HUES64 (cell line): ENCODE results near the gene KCND3.

ENCODE experiments used
- H3K27ac ChIP-seq: 2 replicates; pipeline ENCODE4 v1.7.0; 2013; ENCODE audit warnings: low read depth, low read length, inconsistent platforms
- H3K27me3 ChIP-seq: 2 replicates; pipeline ENCODE4 v1.6.1; 2013; ENCODE audit warnings: mild to moderate bottlenecking, low read length; ENCODE audit not compliant: insufficient read depth
- H3K36me3 ChIP-seq: 2 replicates; pipeline ENCODE4 v1.6.1; 2013; ENCODE audit warnings: mild to moderate bottlenecking, low read length; ENCODE audit not compliant: insufficient read depth
- H3K4me1 ChIP-seq: 2 replicates; pipeline ENCODE4 v1.6.1; 2013; ENCODE audit warnings: mild to moderate bottlenecking, low read length, moderate library complexity; ENCODE audit not compliant: insufficient read depth
- H3K4me3 ChIP-seq: 2 replicates; pipeline ENCODE4 v1.5.1; 2013; ENCODE audit warnings: mild to moderate bottlenecking, low read length, moderate library complexity
- H3K9ac ChIP-seq: 2 replicates; pipeline ENCODE4 v1.6.1; 2013; ENCODE audit warnings: mild to moderate bottlenecking, low read depth, low read length
- H3K9me3 ChIP-seq: 2 replicates; pipeline ENCODE4 v1.6.1; 2013; ENCODE audit warnings: low read depth, low read length; ENCODE audit not compliant: insufficient read depth
- WGBS: fragments of 150-250, 120-280 bp; methylation state at CpG from one replicate; pipeline ENCODE4 v1.1.7; 2013; ENCODE audit warnings: missing lambda C conversion rate; 5-methylcytosine and 5-hydroxymethylcytosine counted together

KCND3 gene

DNA sequence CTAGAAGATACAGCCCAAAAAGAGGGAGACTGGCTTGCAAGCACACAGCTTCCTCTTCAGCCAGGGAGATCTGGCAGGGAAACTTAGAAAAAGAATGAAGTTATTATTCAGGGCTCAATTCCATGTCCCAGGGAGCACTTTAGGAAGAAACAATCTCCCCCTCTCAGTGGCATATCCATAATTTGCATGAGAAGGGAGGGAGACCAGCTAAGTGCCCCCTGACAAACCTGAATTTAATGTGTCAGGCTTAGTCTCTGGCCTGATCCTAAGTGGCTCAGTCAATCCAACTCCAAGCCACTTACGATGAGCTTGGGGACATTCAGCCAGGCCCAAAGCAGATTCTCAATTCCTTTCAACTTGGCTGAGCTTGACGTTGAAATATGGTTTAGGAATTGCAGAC is 17.7 kb upstream of the KCND3 start:
- no peaks in the 10 kb centered on the region for H3K36me3 ChIP-seq
- H3K27me3 ChIP-seq = no peaks in the 10 kb centered on the region
- peaks cover 30% of the 10 kb centered on the region for H3K4me1 ChIP-seq
- 48% methylated on average over 2 of the region's 2 CpGs for WGBS
- peak overlapping the region; percentile 58; the same call in 1 of the 2 replicates for H3K27ac ChIP-seq
- no peaks in the 10 kb centered on the region for H3K9me3 ChIP-seq
- H3K9ac ChIP-seq = no peak overlapping the region
- no peak overlapping the region for H3K4me3 ChIP-seq

DNA sequence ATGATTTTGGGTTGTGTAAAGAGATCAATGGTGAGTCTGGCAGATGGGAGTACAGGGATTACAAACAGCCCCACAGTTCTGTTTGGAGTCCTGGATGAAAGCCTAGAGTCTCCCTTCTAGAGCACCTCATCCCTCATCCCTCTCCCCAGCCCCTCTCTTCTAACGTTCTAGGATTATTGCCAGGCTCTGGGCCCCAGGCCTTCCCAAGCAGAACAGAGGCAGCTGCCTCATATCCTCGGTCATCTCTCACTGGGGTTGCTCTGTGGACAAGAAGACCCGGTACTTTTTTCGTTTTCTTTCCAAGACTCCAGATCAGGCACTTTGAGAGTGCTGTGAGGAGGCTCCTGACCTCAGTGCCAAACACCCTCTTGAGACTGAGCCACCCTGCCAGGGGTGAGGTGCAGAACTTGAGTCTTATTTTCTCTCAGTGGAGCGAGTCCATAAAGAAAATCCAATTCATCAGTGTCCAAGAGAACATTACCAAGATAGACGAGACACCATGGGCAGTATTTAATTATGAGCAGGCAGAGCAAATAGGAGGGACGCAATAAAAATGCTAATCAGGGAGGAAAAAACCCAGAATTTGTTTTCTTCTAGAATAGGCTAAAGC is 17.1 kb upstream of the KCND3 start:
- no peak overlapping the region for H3K9ac ChIP-seq
- no peaks in the 10 kb centered on the region for H3K27me3 ChIP-seq
- no peak overlapping the region for H3K4me3 ChIP-seq
- no peaks in the 10 kb centered on the region for H3K9me3 ChIP-seq
- no peaks in the 10 kb centered on the region for H3K36me3 ChIP-seq
- H3K27ac ChIP-seq = peak overlapping the region; percentile 33; the same call in 1 of the 2 replicates
- 84% methylated on average over 7 of the region's 7 CpGs for WGBS
- H3K4me1 ChIP-seq = peaks cover 30% of the 10 kb centered on the region

DNA sequence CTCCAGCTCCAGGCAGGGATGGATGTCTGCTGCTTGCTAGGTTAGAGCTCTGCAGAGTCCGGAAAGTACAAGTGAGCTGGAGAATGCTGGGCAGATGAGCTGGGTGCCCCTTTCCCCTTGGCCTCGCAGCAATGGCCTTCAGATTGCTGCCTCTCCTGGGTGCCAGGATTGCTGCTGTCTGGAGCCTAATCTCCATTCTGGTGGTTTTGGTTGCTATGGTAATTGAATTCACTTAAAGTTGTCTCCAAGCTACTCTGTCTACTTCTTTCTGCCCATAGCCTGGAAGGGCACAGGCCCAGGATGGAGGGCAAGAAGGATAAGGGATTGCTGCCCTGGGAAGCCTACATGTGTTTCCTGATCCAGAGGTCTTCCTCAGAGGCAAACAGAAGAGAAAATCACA is 14.6 kb upstream of the KCND3 start:
- H3K9ac ChIP-seq = no peak overlapping the region
- WGBS = 73% methylated on average over 2 of the region's 2 CpGs
- H3K27ac ChIP-seq = no peak overlapping the region
- no peaks in the 10 kb centered on the region for H3K36me3 ChIP-seq
- H3K27me3 ChIP-seq = no peaks in the 10 kb centered on the region
- peaks cover 30% of the 10 kb centered on the region for H3K4me1 ChIP-seq
- H3K4me3 ChIP-seq = no peak overlapping the region
- no peaks in the 10 kb centered on the region for H3K9me3 ChIP-seq

DNA sequence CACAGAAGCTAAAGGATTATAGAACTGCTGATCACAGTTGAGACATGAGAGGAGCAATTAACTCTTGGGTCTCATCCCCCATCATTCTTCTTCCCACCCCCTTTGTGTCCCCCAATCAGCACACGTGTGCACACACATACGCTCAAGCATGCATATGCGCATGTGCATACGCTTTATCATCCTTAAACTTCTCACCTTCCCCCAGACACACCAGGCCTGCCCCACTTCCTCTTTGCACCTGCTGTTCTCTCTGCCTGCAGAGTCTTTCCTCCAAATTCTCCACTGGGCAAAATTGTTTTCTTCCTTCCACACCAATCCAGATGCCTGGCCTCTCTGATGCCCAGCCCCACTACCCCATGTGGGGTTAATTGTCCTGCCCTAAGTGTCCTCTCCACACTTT is 13.0 kb upstream of the KCND3 start:
- H3K27me3 ChIP-seq = no peaks in the 10 kb centered on the region
- peaks cover 23% of the 10 kb centered on the region for H3K4me1 ChIP-seq
- no peaks in the 10 kb centered on the region for H3K9me3 ChIP-seq
- H3K9ac ChIP-seq = no peak overlapping the region
- 66% methylated on average over 4 of the region's 4 CpGs for WGBS
- no peak overlapping the region for H3K4me3 ChIP-seq
- H3K27ac ChIP-seq = no peak overlapping the region
- no peaks in the 10 kb centered on the region for H3K36me3 ChIP-seq

DNA sequence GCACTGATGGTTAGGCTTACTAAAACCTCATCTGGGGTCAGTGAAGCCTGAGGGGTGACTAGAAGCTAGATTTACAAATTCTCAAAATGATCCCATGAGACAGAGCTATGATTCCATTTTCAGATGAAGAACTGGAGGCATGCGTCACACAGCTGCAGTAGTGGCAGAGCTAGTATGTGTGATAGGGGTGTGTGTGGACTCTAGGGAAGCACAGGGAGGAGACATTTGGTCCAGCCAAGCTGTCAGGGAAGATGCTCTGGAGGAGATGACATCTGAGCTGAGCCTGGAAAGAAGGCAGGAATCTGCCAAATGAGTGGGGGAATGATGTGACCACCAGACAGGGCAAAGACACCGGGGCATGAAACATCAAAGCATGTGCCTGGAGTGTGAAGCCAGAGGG is 12.0 kb upstream of the KCND3 start:
- H3K27me3 ChIP-seq = no peaks in the 10 kb centered on the region
- WGBS = 89% methylated on average over 2 of the region's 2 CpGs
- H3K27ac ChIP-seq = no peak overlapping the region
- no peak overlapping the region for H3K9ac ChIP-seq
- no peaks in the 10 kb centered on the region for H3K9me3 ChIP-seq
- peaks cover 12% of the 10 kb centered on the region for H3K4me1 ChIP-seq
- H3K36me3 ChIP-seq = no peaks in the 10 kb centered on the region
- H3K4me3 ChIP-seq = no peak overlapping the region

DNA sequence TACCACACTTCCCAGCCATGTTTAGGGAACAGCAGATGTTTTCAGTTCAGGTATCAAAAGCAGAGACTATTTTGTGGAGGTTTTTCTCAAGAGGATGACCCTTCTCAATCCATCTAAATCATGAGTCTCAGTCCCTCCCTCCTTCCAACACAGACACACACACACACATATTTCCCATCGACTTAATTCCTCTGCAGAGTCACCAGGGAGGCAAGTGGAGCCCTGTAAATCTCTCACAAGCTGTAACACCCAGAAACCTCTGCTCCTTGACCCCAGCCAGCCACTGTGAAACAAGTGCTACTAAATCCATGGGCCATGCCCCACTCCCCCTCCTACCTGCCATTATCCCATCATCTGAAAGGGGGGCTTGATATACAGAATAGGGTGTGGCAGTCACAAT is 10.6 kb upstream of the KCND3 start:
- no peak overlapping the region for H3K27ac ChIP-seq

DNA sequence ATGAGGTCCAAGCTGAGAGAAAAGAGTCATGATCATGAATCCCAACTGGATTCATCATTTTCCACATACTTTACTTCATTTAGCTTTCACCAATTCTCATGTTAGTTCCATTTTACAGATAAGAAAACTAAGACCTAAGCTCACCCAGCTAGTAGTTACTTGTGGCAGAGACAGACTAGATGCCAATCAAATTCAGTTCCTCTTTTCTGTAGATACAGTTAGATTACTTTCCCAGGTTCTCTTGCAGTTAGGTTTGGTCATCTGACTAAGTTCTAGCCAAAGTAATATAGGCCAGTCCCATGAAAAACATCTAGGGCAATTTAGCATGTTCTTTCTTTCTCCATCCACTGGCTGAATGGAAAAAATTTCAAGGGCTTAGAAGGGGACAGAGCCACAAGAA is 8.9 kb upstream of the KCND3 start:
- H3K27ac ChIP-seq = no peak overlapping the region
- no peaks in the 10 kb centered on the region for H3K36me3 ChIP-seq
- no peak overlapping the region for H3K9ac ChIP-seq
- no peaks in the 10 kb centered on the region for H3K4me1 ChIP-seq
- no peak overlapping the region for H3K4me3 ChIP-seq
- H3K27me3 ChIP-seq = no peaks in the 10 kb centered on the region; the same call in 1 of the 2 replicates
- H3K9me3 ChIP-seq = no peaks in the 10 kb centered on the region

More for the DNA sequence above, 10.6 kb upstream of the KCND3 start:
- 79% methylated on average over 1 of the region's 1 CpG for WGBS
- H3K36me3 ChIP-seq = no peaks in the 10 kb centered on the region
- no peaks in the 10 kb centered on the region for H3K9me3 ChIP-seq
- H3K9ac ChIP-seq = no peak overlapping the region
- H3K27me3 ChIP-seq = no peaks in the 10 kb centered on the region; the same call in 1 of the 2 replicates
- peaks cover 1% of the 10 kb centered on the region; the same call in 1 of the 2 replicates for H3K4me1 ChIP-seq
- no peak overlapping the region for H3K4me3 ChIP-seq

DNA sequence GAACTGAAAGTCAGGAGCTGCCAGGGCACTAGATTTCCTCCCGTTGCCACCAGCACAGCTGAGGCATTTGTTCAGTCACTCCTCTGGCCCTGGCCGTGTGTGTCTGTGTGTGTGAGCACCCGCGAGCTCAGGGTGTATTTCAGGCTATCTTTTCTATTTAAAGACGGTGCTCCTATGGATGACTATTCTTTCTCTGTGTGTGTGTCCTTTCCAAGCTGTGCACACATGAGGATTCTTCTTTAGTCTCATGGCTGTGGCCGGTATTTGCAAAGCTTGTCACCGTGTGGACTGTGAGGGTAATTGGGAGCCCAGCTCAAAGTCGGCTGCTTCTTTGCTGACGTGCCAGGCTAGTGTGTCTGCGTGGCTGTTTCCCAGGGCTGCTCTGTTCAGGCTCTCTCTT is 3.0 kb upstream of the KCND3 start:
- H3K27ac ChIP-seq = no peak overlapping the region
- no peaks in the 10 kb centered on the region for H3K9me3 ChIP-seq
- no peak overlapping the region for H3K9ac ChIP-seq
- no peak overlapping the region for H3K4me3 ChIP-seq
- WGBS = 75% methylated on average over 10 of the region's 10 CpGs
- no peaks in the 10 kb centered on the region for H3K36me3 ChIP-seq
- peaks cover 56% of the 10 kb centered on the region for H3K27me3 ChIP-seq
- peaks cover 18% of the 10 kb centered on the region for H3K4me1 ChIP-seq

DNA sequence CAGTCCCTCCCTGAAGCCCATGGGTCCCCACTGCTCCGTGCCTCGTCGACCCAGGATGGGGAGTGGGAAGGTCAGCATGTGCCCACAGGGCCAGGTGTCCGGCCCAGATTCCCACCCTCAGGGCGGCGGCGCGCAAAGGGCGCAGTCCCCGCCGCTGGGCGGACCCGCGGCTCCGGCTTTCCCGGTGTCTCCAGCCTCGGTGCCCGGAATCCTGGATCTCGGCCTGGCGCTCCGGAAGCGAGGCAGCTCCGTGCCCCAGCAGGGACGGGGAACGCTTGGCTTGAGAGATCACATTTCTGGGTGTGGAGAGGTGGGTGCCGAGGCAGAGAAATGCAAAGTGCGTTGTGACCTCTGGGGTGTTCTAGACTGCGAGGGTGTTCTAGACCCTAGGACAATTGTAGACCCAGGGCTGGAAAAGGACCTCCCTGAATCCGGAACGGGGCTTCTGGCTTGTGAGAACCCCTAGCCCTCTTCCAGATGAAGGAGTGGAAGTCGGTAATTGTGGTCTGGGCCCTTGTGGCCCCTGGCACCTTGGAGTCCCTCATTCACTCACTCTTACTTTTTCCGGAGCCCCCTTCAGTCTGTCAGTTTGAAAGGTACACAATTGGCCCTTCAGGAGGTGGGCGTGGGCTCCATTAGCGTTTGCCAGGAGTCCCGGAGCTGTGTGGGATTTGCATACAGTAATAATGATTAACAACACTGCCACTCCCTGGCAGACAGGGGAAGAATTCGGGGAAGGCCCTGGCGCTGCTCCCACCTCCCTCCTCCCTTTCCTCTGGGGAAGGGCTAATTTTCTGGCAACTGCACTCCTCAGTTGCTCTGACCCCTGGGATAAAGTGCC is 1.6 kb upstream of the KCND3 start:
- Histone ChIP-seq H3K27me3 (peaks cover 69% of the 10 kb centered on the region), H3K9ac (no peak overlapping the region), H3K36me3 (no peaks in the 10 kb centered on the region), H3K4me3 (peak overlapping the region; percentile 42), H3K4me1 (peaks cover 18% of the 10 kb centered on the region), H3K27ac (no peak overlapping the region), H3K9me3 (no peaks in the 10 kb centered on the region)
- 2% methylated on average over 37 of the region's 37 CpGs for WGBS

DNA sequence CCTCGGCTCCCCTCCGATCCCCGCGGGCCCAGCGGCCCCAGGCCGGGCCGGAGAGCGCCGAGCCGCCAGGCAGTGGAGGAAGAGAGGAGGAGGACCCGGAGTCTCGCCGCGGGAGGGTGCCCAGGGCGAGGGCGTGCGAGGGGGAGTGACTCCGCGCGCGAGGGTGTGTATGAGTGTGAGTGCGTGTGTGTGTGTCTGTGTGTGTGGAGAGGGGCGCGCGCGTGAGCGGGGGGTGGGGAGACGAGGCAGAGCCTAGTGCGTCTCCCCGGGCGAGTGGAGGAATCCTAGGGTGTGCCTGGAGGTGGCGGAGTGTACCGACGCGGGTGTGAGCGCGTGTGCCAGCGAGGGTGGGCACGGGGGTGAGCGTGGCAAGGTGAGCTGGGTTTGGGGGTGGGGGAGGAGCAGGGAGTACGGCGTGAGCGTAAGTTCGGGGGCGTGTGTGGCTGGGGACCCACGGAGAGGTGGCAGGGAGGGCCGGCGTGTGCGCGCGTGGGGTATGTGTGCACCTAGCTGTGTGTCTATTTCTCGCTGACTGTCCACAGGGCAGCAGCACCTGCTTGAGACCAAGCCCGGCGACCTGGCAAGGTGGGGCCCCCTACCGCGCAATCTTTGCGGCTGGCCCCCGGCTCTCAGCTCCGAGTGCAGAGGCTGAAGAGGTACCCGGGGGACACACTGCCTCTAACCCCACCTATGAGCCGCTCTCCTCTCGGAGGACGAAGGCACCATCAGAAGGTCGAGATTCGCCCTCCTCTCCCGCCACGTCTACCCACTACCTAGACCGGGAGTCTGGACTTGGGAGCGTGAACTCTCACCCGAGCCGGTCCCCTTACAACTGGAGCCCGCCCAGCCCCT is 784 bp upstream of the KCND3 start:
- Histone ChIP-seq H3K4me1 (peaks cover 18% of the 10 kb centered on the region), H3K27me3 (peaks cover 78% of the 10 kb centered on the region), H3K4me3 (peak overlapping the region; percentile 42), H3K27ac (no peak overlapping the region), H3K9me3 (no peaks in the 10 kb centered on the region), H3K9ac (no peak overlapping the region), H3K36me3 (no peaks in the 10 kb centered on the region)
- 1% methylated on average over 72 of the region's 72 CpGs for WGBS
